GM18508 (cell line): ENCODE results near the gene ST6GALNAC3.
"Not testable (repeated sequence)": the region's sequence is repeated elsewhere in the genome, so short reads cannot be mapped to it uniquely, and the experiment has no call there.

Experiments used
- ATAC-seq: cut with Tn5 transposase; IDR thresholded peaks from one replicate; pipeline ENCODE4 v1.9.1; 2021; ENCODE audit warnings: moderate number of reproducible peaks; ENCODE audit not compliant: insufficient read depth, unreplicated experiment

The ST6GALNAC3 gene

GRCh38 chr1:76074321-76075187 lies at the start of gene ST6GALNAC3:
Gene ST6GALNAC3, plus strand, starts transcription at chr1:76074746.
- ATAC-seq, result peak; percentile 72

DNA sequence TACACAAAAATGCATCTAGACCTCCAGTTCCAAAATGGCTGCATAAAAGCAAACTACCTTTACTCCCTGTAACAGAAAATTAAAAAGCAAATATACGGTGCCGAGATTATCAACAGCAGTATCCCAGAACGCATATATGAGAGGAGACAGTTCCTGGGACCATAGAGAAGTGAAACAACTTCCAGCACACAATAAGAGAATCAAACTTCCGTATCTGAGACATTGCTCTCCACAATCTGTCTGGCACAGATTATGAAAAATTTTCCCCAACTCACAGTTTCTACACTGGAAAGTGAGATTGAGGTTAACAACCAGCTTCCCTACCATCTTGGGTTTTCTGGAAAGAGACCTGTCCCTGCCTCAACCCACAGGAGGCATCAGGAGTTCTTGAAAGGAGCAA lies 47.2 kb upstream of the ST6GALNAC3 start:
- ATAC-seq, result no peak

DNA sequence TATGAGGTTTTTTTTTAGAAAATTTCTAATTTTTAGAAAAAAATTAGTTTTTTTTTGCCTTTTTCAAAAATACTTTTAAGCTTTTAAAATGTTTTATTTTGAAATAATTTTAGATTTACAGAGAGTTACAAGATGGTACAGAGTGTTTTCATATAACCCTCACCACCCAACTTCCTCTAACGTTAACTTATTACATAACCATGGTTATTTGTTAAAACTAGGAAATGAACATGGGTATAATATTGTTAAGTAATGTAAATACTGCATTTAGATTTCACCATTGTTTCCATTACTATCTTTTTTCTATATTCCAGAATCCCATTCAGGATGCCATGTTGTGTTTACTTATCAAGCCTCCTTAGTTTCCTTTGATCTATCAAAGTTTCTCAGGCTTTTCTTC lies 45.2 kb upstream of the ST6GALNAC3 start:
- ATAC-seq, result no peak

GRCh38 chr1:76031496-76031895 lies 43.0 kb upstream of the ST6GALNAC3 start:
- no peak for ATAC-seq

DNA sequence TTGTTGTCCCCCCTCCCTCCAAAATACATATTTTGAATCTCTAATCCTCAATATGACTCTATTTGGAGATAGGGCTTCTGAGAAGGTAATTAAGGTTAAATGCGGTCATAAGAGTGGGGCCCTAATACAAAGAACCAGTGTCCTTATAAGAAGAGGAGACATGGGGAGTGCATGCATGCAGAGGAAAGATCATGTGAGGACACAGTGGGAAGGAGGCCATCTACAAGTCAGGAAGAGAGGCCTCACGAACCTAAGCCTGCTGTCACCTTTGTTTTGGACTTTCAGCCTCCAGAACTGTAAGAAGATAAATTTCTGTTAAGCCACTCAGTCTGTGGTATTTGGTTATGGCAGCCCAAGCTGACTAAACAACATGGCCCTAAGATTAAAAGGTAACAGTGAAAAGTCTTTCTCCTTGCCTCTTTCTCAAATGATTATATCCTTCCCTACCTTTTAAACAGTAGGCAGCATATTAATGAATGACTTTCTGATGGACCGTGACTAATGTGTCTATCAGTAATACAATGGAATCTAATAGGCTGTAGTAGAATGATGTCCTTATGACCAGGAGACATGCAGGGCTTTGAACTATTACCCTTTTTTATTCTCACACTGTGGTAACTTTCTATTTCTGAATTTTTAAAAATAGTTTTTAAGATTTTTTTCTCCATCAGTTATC lies 40.6 kb upstream of the ST6GALNAC3 start:
- no peak for ATAC-seq

GRCh38 chr1:76035053-76035452 lies 39.5 kb upstream of the ST6GALNAC3 start:
- ATAC-seq, result no peak

GRCh38 chr1:76037324-76037723 lies 37.2 kb upstream of the ST6GALNAC3 start:
- ATAC-seq, result no peak

DNA sequence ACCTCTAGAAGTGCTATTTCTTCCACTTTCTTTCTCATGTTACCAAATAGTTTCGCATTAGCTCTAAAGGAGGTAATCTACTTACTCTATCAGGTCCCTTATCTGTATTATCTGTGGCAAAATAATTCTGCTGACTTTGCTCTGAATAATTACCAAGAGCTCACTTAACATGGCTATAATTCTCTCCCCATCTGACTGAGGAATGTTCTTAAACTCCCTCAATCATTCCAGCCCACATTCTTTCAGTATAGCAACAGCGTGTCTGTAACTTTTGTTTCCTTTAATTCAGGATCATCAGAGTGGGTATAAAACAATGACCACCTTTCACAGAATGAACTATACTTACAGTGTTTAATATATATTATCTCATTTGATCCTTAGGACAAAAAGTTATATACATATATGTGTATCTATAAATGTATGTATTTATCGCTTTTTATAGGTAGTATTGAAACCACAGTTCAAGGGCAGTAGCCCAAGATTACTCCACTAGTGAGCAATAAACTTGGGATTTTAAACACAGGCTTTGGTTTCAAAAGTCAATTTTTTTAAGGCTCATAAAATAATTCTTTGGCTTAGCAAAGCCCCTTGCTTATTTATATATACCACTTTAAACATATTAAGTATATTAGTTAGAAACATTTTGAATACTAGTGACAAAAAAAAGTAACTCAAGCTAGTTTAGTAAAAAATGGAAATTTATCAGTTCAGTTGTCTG lies 36.1 kb upstream of the ST6GALNAC3 start:
- ATAC-seq, result no peak

- no peak for ATAC-seq
These were observed 28.4 kb upstream of the ST6GALNAC3 start for GRCh38 chr1:76046149-76046548.

GRCh38 chr1:76048219-76048618 lies 26.3 kb upstream of the ST6GALNAC3 start:
- ATAC-seq, result no peak

GRCh38 chr1:76048926-76049325 lies 25.6 kb upstream of the ST6GALNAC3 start:
- ATAC-seq, result no peak

DNA sequence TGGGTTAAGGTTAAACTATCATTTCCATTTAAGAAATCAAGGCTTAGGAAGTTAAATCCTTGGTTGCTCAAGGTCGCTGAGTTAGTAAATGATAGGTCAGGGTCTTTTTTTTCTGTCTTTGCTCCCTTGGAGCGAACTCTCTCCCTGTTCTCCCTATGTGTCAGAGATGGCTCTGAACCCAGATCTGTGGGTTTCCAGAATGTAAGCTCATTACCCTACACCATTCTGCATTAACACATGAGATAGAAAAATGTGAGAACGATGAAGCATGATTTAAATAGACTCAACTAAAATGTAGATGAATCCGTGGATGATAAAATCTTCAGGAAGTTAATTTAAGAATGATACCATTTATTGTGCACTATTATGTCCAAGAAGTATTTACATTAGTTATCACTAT lies 25.0 kb upstream of the ST6GALNAC3 start:
- ATAC-seq, result no peak

DNA sequence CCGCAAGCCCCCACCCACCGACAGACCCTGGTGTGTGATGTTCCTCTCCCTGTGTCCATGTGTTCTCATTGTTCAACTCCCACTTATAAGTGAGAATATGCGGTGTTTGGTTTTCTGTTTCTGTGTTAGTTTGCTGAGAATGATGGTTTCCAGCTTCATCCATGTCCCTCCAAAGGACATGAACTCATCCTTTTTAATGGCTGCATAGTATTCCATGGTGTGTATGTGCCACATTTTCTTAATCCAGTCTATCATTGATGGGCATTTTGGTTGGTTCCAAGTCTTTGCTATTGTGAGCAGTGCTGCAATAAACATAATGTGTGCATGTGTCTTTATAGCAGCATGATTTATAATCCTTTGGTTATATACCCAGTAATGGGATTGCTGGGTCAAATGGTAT lies 24.5 kb upstream of the ST6GALNAC3 start:
- not testable (repeated sequence) for ATAC-seq

DNA sequence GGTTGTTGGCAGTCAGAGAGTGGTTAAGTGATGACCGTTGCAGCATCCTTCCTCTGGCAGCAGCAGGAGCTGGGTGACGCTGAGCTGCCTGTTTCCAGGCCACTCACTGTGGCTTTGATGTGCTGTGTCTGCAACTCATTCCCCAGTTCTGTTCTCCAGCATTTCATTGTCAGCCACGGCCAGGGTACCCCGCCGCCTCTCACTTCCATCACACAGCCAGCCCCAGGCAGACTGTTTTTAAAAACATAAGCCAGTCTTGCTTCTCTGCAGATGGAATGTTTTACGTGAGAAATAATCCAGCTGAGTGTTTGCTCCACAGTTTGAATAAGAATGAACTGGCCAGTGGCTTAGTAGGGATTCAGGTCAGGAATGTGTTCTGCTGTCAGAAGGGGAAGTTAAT lies 21.5 kb upstream of the ST6GALNAC3 start:
- no peak for ATAC-seq

- no peak for ATAC-seq
These were observed 20.2 kb upstream of the ST6GALNAC3 start for GRCh38 chr1:76054359-76054758.

DNA sequence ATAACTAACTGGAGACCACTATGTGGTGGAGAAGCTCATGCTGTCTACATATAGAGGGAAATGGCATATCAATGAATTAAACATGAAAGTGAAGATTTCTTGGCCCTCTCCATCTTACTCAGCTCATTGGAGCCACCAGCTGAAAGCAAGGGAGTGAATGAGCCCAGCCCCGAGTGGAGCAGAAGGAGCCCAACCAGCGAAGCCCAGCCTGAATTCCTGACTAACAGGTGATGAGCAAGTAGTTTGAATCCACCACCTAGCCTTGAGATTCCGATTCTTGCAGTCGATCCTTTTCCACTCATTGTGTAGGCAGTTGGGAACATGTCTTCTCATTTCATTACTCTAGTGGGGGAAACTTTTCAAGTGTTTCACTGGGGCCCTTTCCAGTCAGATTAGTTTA lies 18.6 kb upstream of the ST6GALNAC3 start:
- ATAC-seq, result no peak

GRCh38 chr1:76059451-76059850 lies 15.1 kb upstream of the ST6GALNAC3 start:
- ATAC-seq, result no peak

- ATAC-seq, result no peak
These were observed 9.3 kb upstream of the ST6GALNAC3 start for GRCh38 chr1:76065270-76065669.

DNA sequence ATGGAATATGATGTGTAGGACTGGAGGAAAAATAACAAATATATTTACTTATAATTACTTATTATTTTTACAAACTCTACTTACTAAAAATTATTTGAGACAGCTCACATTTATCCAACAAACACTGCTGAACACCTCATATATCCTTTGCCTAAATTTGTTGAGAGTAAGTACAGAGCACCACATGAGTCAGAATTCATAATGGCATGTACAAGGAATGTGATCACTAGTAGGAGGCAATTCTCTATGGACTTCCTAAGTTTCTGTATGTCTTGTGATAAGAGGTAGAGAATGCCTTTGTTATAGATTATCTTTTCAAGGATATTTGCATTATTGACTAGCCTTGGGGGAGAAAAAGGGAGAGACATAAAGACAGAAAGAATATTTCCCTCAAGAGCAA lies 8.2 kb upstream of the ST6GALNAC3 start:
- no peak for ATAC-seq

GRCh38 chr1:76068542-76068941 lies 6.0 kb upstream of the ST6GALNAC3 start:
- no peak for ATAC-seq

DNA sequence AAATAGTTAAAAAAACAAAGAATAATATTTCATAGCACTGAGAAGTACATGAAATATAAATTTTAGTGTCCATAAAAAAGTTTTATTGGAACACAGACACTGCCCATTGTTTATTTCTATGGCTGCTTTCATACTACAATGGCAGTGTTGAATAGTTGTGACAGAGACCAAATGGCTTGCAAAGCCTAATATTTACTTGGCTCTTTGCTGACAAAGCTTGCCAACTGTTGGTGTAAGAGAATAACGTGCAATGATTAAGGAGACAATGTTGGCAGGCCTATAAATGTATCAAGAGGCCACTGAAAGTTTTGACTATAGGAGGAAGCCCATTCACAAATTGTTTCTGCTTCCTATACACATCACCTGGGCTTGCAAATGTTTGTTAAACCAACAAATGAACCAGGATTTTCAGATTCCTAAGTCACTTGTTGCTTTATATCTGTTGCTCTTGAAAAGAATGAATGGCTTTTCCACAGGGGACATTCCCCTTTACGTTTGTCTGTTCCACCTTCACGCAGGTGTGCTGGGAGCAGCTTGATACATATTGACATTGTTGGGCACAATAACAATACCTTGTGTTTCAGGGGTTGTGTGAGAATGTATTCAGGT lies 5.5 kb upstream of the ST6GALNAC3 start:
- ATAC-seq, result no peak
